GM18505 (cell line): Measurements from ENCODE around the gene STT3B.
A peak's percentile ranks its signal among the peaks of the same experiment; 100 is the strongest.

ENCODE experiments used
- ATAC-seq: cut with Tn5 transposase; IDR thresholded peaks from one replicate; pipeline ENCODE4 v1.9.1; 2021; ENCODE audit not compliant: unreplicated experiment
- POLR2A ChIP-seq: IDR thresholded peaks from 4 replicates; pipeline ENCODE4 v1.6.1; 2011; ENCODE audit warnings: borderline replicate concordance; ENCODE audit not compliant: insufficient read depth, insufficient read length; ENCODE audit errors: extremely low read depth

Gene STT3B

GRCh38 chr3:31614162-31614921 lies 81.6 kb downstream of the STT3B start:
- no peak for TF ChIP-seq POLR2A
- ATAC-seq: no peak

- no peak for ATAC-seq
- TF ChIP-seq POLR2A: no peak
These were observed 82.5 kb downstream of the STT3B start for GRCh38 chr3:31615071-31615875.

DNA sequence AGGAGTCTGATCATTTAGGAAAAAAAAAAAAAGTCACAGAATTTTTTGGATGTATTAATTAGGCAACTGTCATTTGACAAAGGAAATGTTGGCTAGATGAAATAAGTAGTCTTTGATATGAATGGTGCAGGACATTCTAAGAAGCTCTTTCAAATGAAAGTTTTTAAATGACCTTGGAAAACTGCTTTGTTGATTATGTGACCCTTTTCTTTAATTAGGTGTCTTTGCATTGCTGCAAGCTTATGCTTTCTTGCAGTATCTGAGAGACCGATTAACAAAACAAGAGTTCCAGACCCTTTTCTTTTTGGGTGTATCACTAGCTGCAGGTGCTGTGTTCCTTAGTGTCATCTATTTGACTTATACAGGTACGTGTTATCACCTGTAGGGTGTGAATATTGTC lies 84.0 kb downstream of the STT3B start:
- no peak for ATAC-seq
- TF ChIP-seq POLR2A: no peak

GRCh38 chr3:31620656-31621055 lies 87.9 kb downstream of the STT3B start:
- ATAC-seq: no peak

DNA sequence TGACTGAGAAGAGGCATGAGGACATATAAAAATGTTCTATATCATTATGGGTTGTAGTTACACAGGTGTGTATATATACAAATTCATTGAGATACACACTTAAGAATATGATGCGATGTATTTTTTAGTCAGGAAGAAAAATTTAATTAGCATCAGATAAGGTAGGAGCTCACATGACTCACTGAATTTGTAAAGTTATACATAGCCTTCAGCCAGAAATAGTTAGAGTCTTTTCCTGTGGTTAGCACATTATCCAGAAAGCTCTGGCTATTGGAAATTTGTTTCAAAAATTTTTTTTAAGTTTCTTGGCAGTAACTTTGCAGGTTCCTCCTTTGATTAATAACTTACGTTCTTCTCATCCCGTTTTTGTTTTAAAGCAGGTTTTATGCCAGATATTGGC lies 88.6 kb downstream of the STT3B start:
- ATAC-seq: no peak
- TF ChIP-seq POLR2A: no peak

More at GRCh38 chr3:31620656-31621055, 87.9 kb downstream of the STT3B start:
- TF ChIP-seq POLR2A: no peak

- ATAC-seq: peak; percentile 64
- no peak for TF ChIP-seq POLR2A
These were observed 90.0 kb downstream of the STT3B start for GRCh38 chr3:31622636-31623288.

DNA sequence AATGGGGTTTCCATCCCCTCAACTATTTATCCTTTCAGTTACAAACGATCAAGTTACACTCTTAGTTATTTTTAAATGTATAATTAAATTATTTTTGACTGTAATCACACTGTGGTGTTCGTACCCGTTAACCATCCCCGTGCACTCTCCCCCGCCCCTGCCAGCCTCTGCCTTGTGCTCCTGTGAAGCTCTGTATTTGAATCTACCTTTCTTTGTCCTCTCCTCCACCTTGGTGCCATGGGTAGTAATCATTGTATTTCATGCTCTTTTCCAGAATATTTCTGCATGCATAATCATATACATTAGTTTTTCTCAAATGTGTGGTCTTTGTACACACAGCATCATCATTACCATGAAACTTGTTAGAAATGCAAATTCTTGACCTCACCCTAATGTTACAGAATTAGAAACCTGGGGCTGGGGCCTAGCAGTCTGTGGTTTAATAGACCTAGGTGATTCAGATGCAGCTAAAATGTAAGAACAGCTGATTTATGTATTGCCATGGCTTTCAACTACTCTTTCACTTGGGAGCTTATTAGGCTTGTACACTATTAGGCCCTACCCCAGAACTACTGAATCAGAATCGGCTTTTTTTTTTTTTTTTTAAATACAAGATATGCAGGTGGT lies 91.5 kb downstream of the STT3B start:
- no peak for TF ChIP-seq POLR2A
- no peak for ATAC-seq

DNA sequence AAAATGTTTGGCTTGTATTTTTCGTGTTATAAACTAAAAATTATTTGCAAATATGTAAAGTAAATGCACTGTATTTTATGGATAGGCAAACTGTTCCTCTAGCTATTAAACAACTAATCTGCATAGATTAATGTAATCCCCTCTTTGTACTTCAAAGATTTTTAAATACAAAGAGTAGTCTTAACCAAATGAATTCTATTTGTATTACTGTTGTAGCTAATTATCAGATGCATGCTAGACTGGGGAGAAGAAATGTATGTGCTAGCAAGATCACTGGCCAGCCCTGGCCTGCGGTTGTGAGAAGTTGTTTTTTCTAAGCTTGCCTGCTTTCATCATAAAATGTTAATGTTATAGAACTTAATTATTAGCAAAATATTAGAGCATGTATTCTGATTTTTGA lies 92.6 kb downstream of the STT3B start:
- TF ChIP-seq POLR2A: no peak
- ATAC-seq: no peak

DNA sequence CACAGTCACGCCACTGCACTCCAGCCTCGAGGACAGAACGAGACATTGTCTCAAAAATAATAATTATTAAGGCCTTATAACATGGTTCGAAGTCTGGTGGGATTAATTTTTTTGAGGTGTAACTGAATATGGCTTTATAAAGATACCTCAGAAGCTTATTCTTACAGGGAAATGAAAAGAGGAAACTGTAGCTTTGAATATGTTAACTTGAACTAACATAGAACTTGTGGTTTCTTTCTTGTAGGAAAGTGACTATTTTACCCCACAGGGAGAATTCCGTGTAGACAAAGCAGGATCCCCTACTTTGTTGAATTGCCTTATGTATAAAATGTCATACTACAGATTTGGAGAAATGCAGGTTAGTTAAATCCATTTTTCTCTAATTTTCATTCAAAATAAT lies 96.3 kb downstream of the STT3B start:
- TF ChIP-seq POLR2A: no peak
- no peak for ATAC-seq

DNA sequence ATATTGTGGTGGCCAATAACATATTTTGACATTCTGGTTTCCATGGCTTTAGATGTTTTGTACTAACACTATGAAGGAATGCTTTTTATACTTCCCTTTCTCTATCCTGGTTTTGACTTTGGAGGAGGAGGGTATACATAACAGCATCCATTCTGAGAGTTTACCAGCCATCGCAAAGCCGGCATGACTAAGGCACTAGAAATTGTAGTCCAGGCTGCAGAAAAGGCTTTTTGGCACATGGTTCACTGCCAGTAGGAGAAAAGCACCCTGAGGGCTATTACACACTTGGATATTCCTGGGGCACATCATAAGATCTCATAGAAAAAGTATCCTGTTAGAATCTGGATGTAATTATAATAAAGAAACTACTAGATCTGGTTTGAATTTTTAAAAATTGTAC lies 101.8 kb downstream of the STT3B start:
- TF ChIP-seq POLR2A: no peak
- no peak for ATAC-seq

- no peak for TF ChIP-seq POLR2A
- no peak for ATAC-seq
These were observed 102.8 kb downstream of the STT3B start for GRCh38 chr3:31635545-31635944.

- ATAC-seq: no peak
These were observed 103.3 kb downstream of the STT3B start for GRCh38 chr3:31636049-31636448.

More at GRCh38 chr3:31636049-31636448, 103.3 kb downstream of the STT3B start:
- TF ChIP-seq POLR2A: no peak
